Caco-2 (cell line): Measurements from ENCODE around the gene ZC3H12A. TPM values are rescaled to one million over a fixed set of nuclear protein-coding genes. Genes with fewer than 3 reads are reported as not detected.

ENCODE experiments used
- BruUV-seq: library from RNA; stranded (reverse); fragments of 400-500 nt; replicated peaks from 2 replicates; lab custom pipeline; 2021; lab: Mats Ljungman, UMichigan
- CTCF ChIA-PET: fragments of 300-600 bp; sonication (Branson Sonifier 250); formaldehyde crosslinking; loops from one replicate; lab custom pipeline; 2022; ENCODE audit warnings: antibody characterized with exemption; lab: Charles Lee
- POLR2A ChIA-PET: fragments of 300-600 bp; sonication (Branson Sonifier 250); formaldehyde crosslinking; loops from one replicate; lab custom pipeline; 2022; ENCODE audit warnings: antibody characterized with exemption; lab: Charles Lee
- DNase-seq, 2 experiments: peaks; one replicate each; pipeline versions ENCODE4 v3.0.0 to v3.0.0-alpha.2; 2020 to 2022
- H3K27me3 ChIP-seq: replicated peaks from 2 replicates; pipeline ENCODE4 v1.6.0; 2011; ENCODE audit warnings: low read length; ENCODE audit not compliant: control insufficient read depth, insufficient read depth
- H3K36me3 ChIP-seq: 2 replicates; pipeline ENCODE4 v1.5.1; 2011; ENCODE audit warnings: low read length; ENCODE audit not compliant: control insufficient read depth, insufficient read depth
- H3K4me1 ChIP-seq: fragments of 250-450 bp; sonication (Bioruptor Pico); 2 replicates; pipeline ENCODE4 v1.5.1; 2020; ENCODE audit warnings: mild to moderate bottlenecking
- H3K4me3 ChIP-seq: 2 replicates; pipeline ENCODE4 v1.5.1; 2011; ENCODE audit warnings: low read depth, mild to moderate bottlenecking, control low read depth, low read length
- H3K9me3 ChIP-seq: fragments of 250-450 bp; sonication (Bioruptor Pico); 2 replicates; pipeline ENCODE4 v1.5.1; 2020; ENCODE audit warnings: mild to moderate bottlenecking, moderate library complexity
- H3K27ac Mint-ChIP-seq: one replicate; pipeline ENCODE4 v1.8.0; 2022; ENCODE audit warnings: mixed read lengths; ENCODE audit not compliant: unreplicated experiment
- H3K27me3 Mint-ChIP-seq: one replicate; pipeline ENCODE4 v1.8.0; 2022; ENCODE audit warnings: mixed read lengths; ENCODE audit not compliant: insufficient read depth, unreplicated experiment
- H3K36me3 Mint-ChIP-seq: one replicate; pipeline ENCODE4 v1.8.0; 2022; ENCODE audit warnings: mild to moderate bottlenecking, mixed read lengths; ENCODE audit not compliant: insufficient read depth, unreplicated experiment
- H3K4me1 Mint-ChIP-seq: one replicate; pipeline ENCODE4 v1.8.0; 2022; ENCODE audit warnings: low read depth, mixed read lengths; ENCODE audit not compliant: unreplicated experiment
- H3K4me3 Mint-ChIP-seq: one replicate; pipeline ENCODE4 v1.8.0; 2022; ENCODE audit warnings: mild to moderate bottlenecking, moderate library complexity, mixed read lengths; ENCODE audit not compliant: unreplicated experiment
- H3K9me3 Mint-ChIP-seq: one replicate; pipeline ENCODE4 v1.8.0; 2022; ENCODE audit warnings: mixed read lengths; ENCODE audit not compliant: unreplicated experiment
- intact Hi-C: fragments of 100-400 bp; cut with micrococcal nuclease; formaldehyde crosslinking; loops from one replicate; pipeline ENCODE4 v1.10.0; 2022; ENCODE audit not compliant: unreplicated experiment
- total RNA-seq: library from RNA; stranded (reverse); gene quantifications from 2 replicates; pipeline ENCODE4 v1.2.3, GENCODE V29; 2022
- TF ChIP-seq, protein P1 (sequence below), 2 experiments: fragments of 200-600 bp in 1 of 2; IDR thresholded peaks; 1 replicate in 1 of 2; 2 replicates in 1 of 2; pipeline versions ENCODE4 v1.5.1 to v1.8.0; 2011 to 2022; ENCODE audit warnings: antibody characterized with exemption in 1 of 2, control low read depth in 1 of 2, inconsistent platforms in 1 of 2, low read depth in 1 of 2, low read length in 1 of 2, mild to moderate bottlenecking in 1 of 2, moderate library complexity in 1 of 2; ENCODE audit not compliant: insufficient read depth in 1 of 2, severe bottlenecking in 1 of 2, unreplicated experiment in 1 of 2

Gene ZC3H12A
- total RNA-seq, 1 experiment from 2014 or later = 4.7 TPM

DNA sequence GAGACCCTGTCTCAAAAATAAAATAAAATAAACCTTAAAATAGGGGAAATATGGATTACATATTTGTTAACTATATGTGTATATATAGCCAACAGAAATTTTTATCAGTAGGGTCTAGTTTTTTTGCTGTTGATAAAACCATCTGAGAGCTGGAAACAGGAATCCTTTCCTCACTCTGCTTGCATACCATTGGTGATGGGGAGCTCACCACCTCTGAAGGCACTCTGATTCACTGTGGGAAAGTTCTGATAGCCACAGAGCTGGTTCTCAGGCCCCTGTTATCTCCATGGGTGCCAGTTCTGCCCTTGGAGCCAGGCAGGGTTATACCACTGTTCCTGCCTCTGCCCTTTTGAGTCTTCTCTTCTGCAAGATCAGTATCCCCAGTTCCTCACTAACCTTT, 17.8 kb upstream of the ZC3H12A start:
- no peaks in the 10 kb centered on the region for H3K4me1 ChIP-seq
- Mint-ChIP-seq H3K9me3 (no peaks in the 10 kb centered on the region), H3K27ac (no peak overlapping the region), H3K27me3 (peaks cover 3% of the 10 kb centered on the region), H3K4me1 (no peaks in the 10 kb centered on the region), H3K4me3 (no peak overlapping the region), H3K36me3 (no peaks in the 10 kb centered on the region)
- no TSS peak for BruUV-seq
- TF ChIP-seq, protein P1, sequence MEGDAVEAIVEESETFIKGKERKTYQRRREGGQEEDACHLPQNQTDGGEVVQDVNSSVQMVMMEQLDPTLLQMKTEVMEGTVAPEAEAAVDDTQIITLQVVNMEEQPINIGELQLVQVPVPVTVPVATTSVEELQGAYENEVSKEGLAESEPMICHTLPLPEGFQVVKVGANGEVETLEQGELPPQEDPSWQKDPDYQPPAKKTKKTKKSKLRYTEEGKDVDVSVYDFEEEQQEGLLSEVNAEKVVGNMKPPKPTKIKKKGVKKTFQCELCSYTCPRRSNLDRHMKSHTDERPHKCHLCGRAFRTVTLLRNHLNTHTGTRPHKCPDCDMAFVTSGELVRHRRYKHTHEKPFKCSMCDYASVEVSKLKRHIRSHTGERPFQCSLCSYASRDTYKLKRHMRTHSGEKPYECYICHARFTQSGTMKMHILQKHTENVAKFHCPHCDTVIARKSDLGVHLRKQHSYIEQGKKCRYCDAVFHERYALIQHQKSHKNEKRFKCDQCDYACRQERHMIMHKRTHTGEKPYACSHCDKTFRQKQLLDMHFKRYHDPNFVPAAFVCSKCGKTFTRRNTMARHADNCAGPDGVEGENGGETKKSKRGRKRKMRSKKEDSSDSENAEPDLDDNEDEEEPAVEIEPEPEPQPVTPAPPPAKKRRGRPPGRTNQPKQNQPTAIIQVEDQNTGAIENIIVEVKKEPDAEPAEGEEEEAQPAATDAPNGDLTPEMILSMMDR (IDR thresholded peaks at IDR 0.05; ENCODE audit: insufficient read depth in 1 of 2, low read depth in 1 of 2, low read length in 1 of 2, severe bottlenecking in 1 of 2, unreplicated experiment in 1 of 2) = no peak
- no peaks in the 10 kb centered on the region for H3K27me3 ChIP-seq
- H3K9me3 ChIP-seq = no peaks in the 10 kb centered on the region
- POLR2A ChIA-PET = no interaction called here
- H3K4me3 ChIP-seq = no peak overlapping the region
- intact Hi-C loops = no loop called here
- CTCF ChIA-PET = no interaction called here
- no peak for DNase-seq
- no peaks in the 10 kb centered on the region for H3K36me3 ChIP-seq

GRCh38 chr1:37458551-37458950, 15.8 kb upstream of the ZC3H12A start:
- no TSS peak for BruUV-seq
- intact Hi-C loops = no loop called here
- CTCF ChIA-PET = interaction anchor here (0.6 to 1.3 kb wide), 6 partner anchors 14 to 220 kb away, joined by 3 to 9 read pairs (median 3); no protein-coding TSS in a partner anchor
- no peaks in the 10 kb centered on the region for H3K27me3 Mint-ChIP-seq
- POLR2A ChIA-PET = no interaction called here
- H3K4me1 ChIP-seq = no peaks in the 10 kb centered on the region
- H3K9me3 ChIP-seq = no peaks in the 10 kb centered on the region
- H3K36me3 Mint-ChIP-seq = no peaks in the 10 kb centered on the region
- H3K9me3 Mint-ChIP-seq = no peaks in the 10 kb centered on the region
- H3K27ac Mint-ChIP-seq = no peak overlapping the region
- no peak for DNase-seq
- H3K4me3 ChIP-seq = no peak overlapping the region
- H3K27me3 ChIP-seq = no peaks in the 10 kb centered on the region
- no peaks in the 10 kb centered on the region for H3K36me3 ChIP-seq
- no peaks in the 10 kb centered on the region for H3K4me1 Mint-ChIP-seq
- no peak overlapping the region for H3K4me3 Mint-ChIP-seq
- TF ChIP-seq, protein P1 (IDR thresholded peaks at IDR 0.05; ENCODE audit: insufficient read depth in 1 of 2, low read depth in 1 of 2, low read length in 1 of 2, severe bottlenecking in 1 of 2, unreplicated experiment in 1 of 2) = no peak

DNA sequence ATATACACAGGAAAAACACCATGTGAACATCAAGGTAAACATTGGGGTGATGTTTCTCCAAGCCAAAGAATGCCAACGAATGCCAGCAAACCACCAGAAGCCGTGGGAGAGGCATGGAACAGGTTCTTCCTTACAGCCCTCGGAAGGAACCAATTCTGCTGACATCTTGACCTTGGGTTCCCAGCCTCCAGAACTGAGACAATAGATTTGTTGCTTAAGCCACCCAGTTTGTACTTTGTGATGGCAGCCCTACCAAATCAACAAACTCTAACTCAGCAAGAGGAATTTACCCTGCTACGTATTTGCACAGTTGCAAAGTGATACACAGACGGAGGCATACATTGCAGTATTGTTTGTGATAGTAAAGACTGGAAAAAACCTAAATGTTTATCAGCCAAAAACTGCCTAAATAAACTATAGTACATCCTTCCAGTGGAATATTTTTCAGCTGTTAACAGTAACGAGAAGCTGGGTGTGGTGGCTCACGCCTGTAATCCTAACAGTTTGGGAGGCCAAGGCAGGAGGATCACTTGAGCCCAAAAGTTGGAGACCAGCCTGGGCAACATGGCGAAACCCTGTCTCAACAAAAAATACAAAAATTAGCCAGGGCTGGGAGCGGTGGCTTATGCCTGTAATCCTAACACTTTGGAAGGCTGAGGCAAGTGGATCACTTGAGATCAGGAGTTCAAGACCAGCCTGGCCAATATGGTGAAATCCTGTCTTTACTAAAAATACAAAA, 12.5 kb upstream of the ZC3H12A start:
- H3K9me3 Mint-ChIP-seq = no peaks in the 10 kb centered on the region
- no peak overlapping the region for H3K4me3 Mint-ChIP-seq
- TF ChIP-seq, protein P1 (IDR thresholded peaks at IDR 0.05; ENCODE audit: insufficient read depth in 1 of 2, low read depth in 1 of 2, low read length in 1 of 2, severe bottlenecking in 1 of 2, unreplicated experiment in 1 of 2) = no peak
- POLR2A ChIA-PET = no interaction called here
- BruUV-seq = no TSS peak
- CTCF ChIA-PET = no interaction called here
- no peak overlapping the region for H3K27ac Mint-ChIP-seq
- H3K27me3 Mint-ChIP-seq = no peaks in the 10 kb centered on the region
- no peaks in the 10 kb centered on the region for H3K36me3 ChIP-seq
- no peaks in the 10 kb centered on the region for H3K36me3 Mint-ChIP-seq
- H3K9me3 ChIP-seq = no peaks in the 10 kb centered on the region
- no peak overlapping the region for H3K4me3 ChIP-seq
- H3K27me3 ChIP-seq = no peaks in the 10 kb centered on the region
- intact Hi-C loops = no loop called here
- H3K4me1 ChIP-seq = no peaks in the 10 kb centered on the region
- no peak for DNase-seq
- H3K4me1 Mint-ChIP-seq = no peaks in the 10 kb centered on the region
